ENCODE results near the gene PRDM5. TPM values are rescaled to one million over a fixed set of nuclear protein-coding genes. Genes with fewer than 3 reads are reported as not detected.

Gene PRDM5
- total and polyA plus RNA-seq, 9 of the 15 experiments (the other 6 are each of a cell fraction or from before 2014, with no cell fraction given): not detected

GRCh38 chr4:120682981-120683380 is 239.5 kb downstream of the PRDM5 start:
- CTCF ChIA-PET (ENCODE audit: low intra/inter-chr PET ratio): no interaction called here
- POLR2A ChIA-PET: no interaction called here
- BruUV-seq (replicated peaks): no TSS peak
- in situ Hi-C loops (cut with MboI) (no loop called here), intact Hi-C loops (cut with micrococcal nuclease) (no loop called here)
- Histone ChIP-seq H3K79me2 (ENCODE audit: control insufficient read depth, insufficient read depth, low read length) (no peaks in the 10 kb centered on the region), H4K20me1 (replicated peaks; ENCODE audit: control insufficient read depth, insufficient read depth, low read length) (no peaks in the 10 kb centered on the region), H3K9me1 (ENCODE audit: control insufficient read depth, insufficient read depth, low read length) (no peaks in the 10 kb centered on the region), H3K27me3 (ENCODE audit: control insufficient read depth in 2 of 2, insufficient read depth in 2 of 2, low read length in 2 of 2) (no peaks in the 10 kb centered on the region), H3K27ac (ENCODE audit: extremely low read depth, low read depth, low read length) (no peak overlapping the region), H3K36me3 (ENCODE audit: control insufficient read depth, insufficient read depth, low read length) (no peaks in the 10 kb centered on the region), H3K4me1 (replicated peaks in 1 of 2; ENCODE audit: control insufficient read depth in 2 of 2, insufficient read depth in 2 of 2, low read length in 2 of 2) (no peaks in the 10 kb centered on the region), H3K4me3 (no peak overlapping the region), H3K9ac (ENCODE audit: insufficient read depth in 1 of 2, low read depth in 2 of 2, low read length in 2 of 2) (no peak overlapping the region), H3K9me3 (replicated peaks; ENCODE audit: control insufficient read depth, insufficient read depth, low read depth, low read length) (no peaks in the 10 kb centered on the region; the same call in 1 of the 2 replicates), H2AFZ (ENCODE audit: low read depth, low read length) (no peak overlapping the region), H3K4me2 (ENCODE audit: insufficient read depth, low read length) (no peak overlapping the region)
- DNase-seq (ENCODE audit: extremely low read depth in 1 of 4, low spot score in 3 of 4) (no peak), ATAC-seq (no peak), FAIRE-seq (no peak)
- 0% methylated on average over 3 of the region's 3 CpGs for WGBS (ENCODE audit: insufficient coverage, low coverage, missing lambda C conversion rate)
- TF ChIP-seq THRB (CRISPR knock-in tag; conservative IDR thresholded peaks at IDR 0.05): no peak
- no peak for TF ChIP-seq CTCFL (IDR thresholded peaks at IDR 0.05; ENCODE audit: borderline replicate concordance, insufficient read depth, low read depth, low read length, poor library complexity, severe bottlenecking)
- TF ChIP-seq CHD4 (IDR thresholded peaks at IDR 0.05; ENCODE audit: insufficient read depth, insufficient replicate concordance, low read depth, low read length, poor library complexity, severe bottlenecking): no peak
- TF ChIP-seq ZNF561 (CRISPR knock-in tag; conservative IDR thresholded peaks at IDR 0.05): no peak
- TF ChIP-seq BRCA1 (IDR thresholded peaks at IDR 0.05): no peak
- no peak for TF ChIP-seq BRCA1 (CRISPR knock-in tag; IDR thresholded peaks at IDR 0.05)
- TF ChIP-seq NCOR1 (IDR thresholded peaks at IDR 0.05): no peak
- TF ChIP-seq FOXA1 (IDR thresholded peaks at IDR 0.05; ENCODE audit: borderline replicate concordance): no peak
- TF ChIP-seq STAT6 (CRISPR knock-in tag; IDR thresholded peaks at IDR 0.05): no peak
- no peak for TF ChIP-seq THAP12 (CRISPR knock-in tag; IDR thresholded peaks at IDR 0.05)
- no peak for TF ChIP-seq NR2F6 (CRISPR knock-in tag; IDR thresholded peaks at IDR 0.05)
- no peak for TF ChIP-seq TAF15 (IDR thresholded peaks at IDR 0.05; ENCODE audit: low read depth, low read length)
- no peak for TF ChIP-seq YY1 (IDR thresholded peaks at IDR 0.05; ENCODE audit: borderline replicate concordance in 1 of 3, control insufficient read depth in 1 of 3, extremely low read depth in 1 of 3, insufficient read depth in 3 of 3, insufficient read length in 1 of 3, insufficient replicate concordance in 2 of 3, low read depth in 1 of 3, low read length in 2 of 3)
